GM23338 (cell line): Measurements from ENCODE around the gene CD40LG. TPM values are rescaled to one million over a fixed set of nuclear protein-coding genes. Genes with fewer than 3 reads are reported as not detected.

Source experiments
- ATAC-seq: fragments of 200-7000 bp; cut with Tn5 transposase; 3 replicates; pipeline ENCODE4 v1.9.1; 2020
- DNase-seq: peaks from one replicate; pipeline ENCODE4 v3.0.0-alpha.2; 2015; ENCODE audit warnings: low spot score
- H2AFZ ChIP-seq: fragments of 200-600 bp; sonication (generic); 2 replicates; pipeline ENCODE4 v1.8.0; 2016; ENCODE audit warnings: antibody characterized with exemption, mild to moderate bottlenecking, moderate library complexity
- H3F3A ChIP-seq: fragments of 200-600 bp; sonication (generic); replicated peaks from 2 replicates; pipeline ENCODE4 v1.8.0; 2017; ENCODE audit warnings: antibody characterized with exemption, mixed run types, low read depth
- H3K27ac ChIP-seq: fragments of 200-600 bp; sonication (generic); 2 replicates; pipeline ENCODE4 v1.6.1; 2016; ENCODE audit warnings: low read depth
- H3K27me3 ChIP-seq: fragments of 200-600 bp; sonication (generic); 2 replicates; pipeline ENCODE4 v1.8.0; 2016; ENCODE audit warnings: mild to moderate bottlenecking, mixed run types, moderate library complexity; ENCODE audit not compliant: insufficient read depth
- H3K36me3 ChIP-seq: fragments of 200-600 bp; sonication (generic); 2 replicates; pipeline ENCODE4 v1.8.0; 2016; ENCODE audit warnings: mild to moderate bottlenecking; ENCODE audit not compliant: insufficient read depth
- H3K4me1 ChIP-seq: fragments of 200-600 bp; sonication (generic); 2 replicates; pipeline ENCODE4 v1.8.0; 2016; ENCODE audit warnings: mild to moderate bottlenecking, moderate library complexity; ENCODE audit not compliant: insufficient read depth
- H3K4me2 ChIP-seq: fragments of 200-600 bp; sonication (generic); 2 replicates; pipeline ENCODE4 v1.7.1; 2017; ENCODE audit warnings: mixed run types
- H3K4me3 ChIP-seq: fragments of 200-600 bp; sonication (generic); 2 replicates; pipeline ENCODE4 v1.6.1; 2016; ENCODE audit warnings: mixed run types
- H3K79me2 ChIP-seq: fragments of 200-600 bp; sonication (generic); replicated peaks from 2 replicates; pipeline ENCODE4 v1.8.0; 2017; ENCODE audit warnings: mild to moderate bottlenecking; ENCODE audit not compliant: insufficient read depth
- H3K9me2 ChIP-seq: fragments of 200-600 bp; sonication (generic); 2 replicates; pipeline ENCODE4 v1.8.0; 2017; ENCODE audit not compliant: insufficient read depth
- H4K20me1 ChIP-seq: fragments of 200-600 bp; sonication (generic); replicated peaks from 2 replicates; pipeline ENCODE4 v1.8.0; 2017; ENCODE audit warnings: mild to moderate bottlenecking; ENCODE audit not compliant: insufficient read depth
- H3K27ac Mint-ChIP-seq: 2 replicates; pipeline ENCODE4 v1.8.0; 2020; ENCODE audit warnings: inconsistent platforms, mild to moderate bottlenecking, moderate library complexity, mixed read lengths
- H3K27me3 Mint-ChIP-seq: 3 replicates; pipeline ENCODE4 v1.8.0; 2022; ENCODE audit warnings: low read depth, mild to moderate bottlenecking, moderate library complexity, mixed read lengths, inconsistent platforms; ENCODE audit not compliant: insufficient read depth, poor library complexity
- H3K36me3 Mint-ChIP-seq: 3 replicates; pipeline ENCODE4 v1.8.0; 2021; ENCODE audit warnings: low read depth, mild to moderate bottlenecking, inconsistent platforms, moderate library complexity, mixed read lengths
- H3K4me1 Mint-ChIP-seq: 3 replicates; pipeline ENCODE4 v1.8.0; 2020; ENCODE audit warnings: mild to moderate bottlenecking, inconsistent platforms, mixed read lengths
- H3K4me3 Mint-ChIP-seq: 3 replicates; pipeline ENCODE4 v1.8.0; 2021; ENCODE audit warnings: moderate library complexity, mild to moderate bottlenecking, inconsistent platforms, mixed read lengths
- H3K9me3 Mint-ChIP-seq: 3 replicates; pipeline ENCODE4 v1.8.0; 2020; ENCODE audit warnings: moderate library complexity, mild to moderate bottlenecking, inconsistent platforms, mixed read lengths
- CTCF ChIP-seq, 2 experiments: fragments of 200-600 bp in 1 of 2; sonication (generic) in 1 of 2; conservative IDR thresholded peaks; 2 replicates each; pipeline versions ENCODE4 v1.5.1 to v1.6.1; 2016 to 2017; ENCODE audit warnings: antibody characterized with exemption in 2 of 2, low read depth in 2 of 2, mild to moderate bottlenecking in 2 of 2, moderate library complexity in 1 of 2
- ETS1 ChIP-seq: IDR thresholded peaks from 2 replicates; pipeline ENCODE4 v1.6.1; 2016; ENCODE audit warnings: antibody characterized with exemption
- EZH2phosphoT487 ChIP-seq: fragments of 200-600 bp; sonication (generic); IDR thresholded peaks from one replicate; pipeline ENCODE4 v1.8.1; 2018; ENCODE audit warnings: antibody characterized with exemption; ENCODE audit not compliant: unreplicated experiment
- JUNB ChIP-seq: IDR thresholded peaks from one replicate; pipeline ENCODE4 v1.6.1; 2016; ENCODE audit warnings: antibody characterized with exemption; ENCODE audit not compliant: unreplicated experiment
- REST ChIP-seq: IDR thresholded peaks from one replicate; pipeline ENCODE4 v1.6.1; 2018; ENCODE audit warnings: antibody characterized with exemption; ENCODE audit not compliant: unreplicated experiment
- ZNF114 ChIP-seq: fragments of 250-450 bp; sonication (Bioruptor Pico); IDR thresholded peaks from 2 replicates; pipeline ENCODE4 v1.5.0; 2020; ENCODE audit warnings: mild to moderate bottlenecking, moderate library complexity
- ZNF331 ChIP-seq: fragments of 250-450 bp; sonication (Bioruptor Pico); IDR thresholded peaks from 2 replicates; pipeline ENCODE4 v1.5.0; 2020; ENCODE audit warnings: low read depth, mild to moderate bottlenecking, moderate library complexity
- polyA plus RNA-seq: library from polyadenylated mRNA; unstranded; fragments of >200 nt; fragmentation: Nextera tagmentation; extraction: Ambion mirVana; gene quantifications from 2 replicates; pipeline ENCODE4 v1.2.1, GENCODE V29; 2016
- total RNA-seq: library from RNA; depleted of rRNA; stranded (reverse); fragments of >200 nt; shearing (Covaris generic); gene quantifications from 2 replicates; pipeline ENCODE4 v1.2.3, GENCODE V29; 2014

Gene CD40LG
- total and polyA plus RNA-seq, 2 experiments from 2014 or later = not detected

GRCh38 chrX:136674270-136674985 lies 26.5 kb downstream of the CD40LG start:
- Mint-ChIP-seq H3K27ac (no peak overlapping the region), H3K27me3 (peaks cover 4% of the 10 kb centered on the region), H3K4me1 (peaks cover 9% of the 10 kb centered on the region), H3K4me3 (no peak overlapping the region), H3K9me3 (no peaks in the 10 kb centered on the region), H3K36me3 (no peaks in the 10 kb centered on the region)
- H3K4me2 ChIP-seq = no peak overlapping the region
- no peaks in the 10 kb centered on the region for H3F3A ChIP-seq
- no peak for TF ChIP-seq EZH2phosphoT487
- TF ChIP-seq ZNF114 (CRISPR knock-in tag) = no peak
- TF ChIP-seq ZNF331 (CRISPR knock-in tag) = no peak
- TF ChIP-seq JUNB = no peak
- no peak for TF ChIP-seq CTCF (conservative IDR thresholded peaks at IDR 0.05; ENCODE audit: low read depth in 2 of 2)
- H2AFZ ChIP-seq = no peak overlapping the region
- H3K36me3 ChIP-seq = no peaks in the 10 kb centered on the region
- no peaks in the 10 kb centered on the region for H3K4me1 ChIP-seq
- ATAC-seq = no peak
- H3K4me3 ChIP-seq = no peak overlapping the region
- no peaks in the 10 kb centered on the region for H3K9me2 ChIP-seq
- H4K20me1 ChIP-seq = no peaks in the 10 kb centered on the region
- no peak for DNase-seq
- H3K79me2 ChIP-seq = no peaks in the 10 kb centered on the region
- no peak overlapping the region for H3K27ac ChIP-seq
- H3K27me3 ChIP-seq = no peaks in the 10 kb centered on the region

GRCh38 chrX:136679531-136679930 lies 31.6 kb downstream of the CD40LG start:
- Histone ChIP-seq H3K4me2 (no peak overlapping the region), H3K4me1 (no peaks in the 10 kb centered on the region), H4K20me1 (no peaks in the 10 kb centered on the region), H3K9me2 (no peaks in the 10 kb centered on the region), H3K27me3 (no peaks in the 10 kb centered on the region), H2AFZ (no peak overlapping the region), H3F3A (no peaks in the 10 kb centered on the region), H3K36me3 (no peaks in the 10 kb centered on the region), H3K79me2 (no peaks in the 10 kb centered on the region), H3K27ac (no peak overlapping the region), H3K4me3 (no peak overlapping the region)
- TF ChIP-seq REST (no peak), ETS1 (no peak), ZNF114 (CRISPR knock-in tag) (no peak)
- peaks cover 4% of the 10 kb centered on the region for H3K27me3 Mint-ChIP-seq
- peaks cover 2% of the 10 kb centered on the region; the same call in 1 of the 3 replicates for H3K4me1 Mint-ChIP-seq
- no peak for DNase-seq
- H3K9me3 Mint-ChIP-seq = no peaks in the 10 kb centered on the region
- H3K36me3 Mint-ChIP-seq = no peaks in the 10 kb centered on the region
- no peak for ATAC-seq
- H3K4me3 Mint-ChIP-seq = no peak overlapping the region
- no peak overlapping the region for H3K27ac Mint-ChIP-seq
